ENCODE data around the gene RASSF10.

RASSF10 gene

DNA sequence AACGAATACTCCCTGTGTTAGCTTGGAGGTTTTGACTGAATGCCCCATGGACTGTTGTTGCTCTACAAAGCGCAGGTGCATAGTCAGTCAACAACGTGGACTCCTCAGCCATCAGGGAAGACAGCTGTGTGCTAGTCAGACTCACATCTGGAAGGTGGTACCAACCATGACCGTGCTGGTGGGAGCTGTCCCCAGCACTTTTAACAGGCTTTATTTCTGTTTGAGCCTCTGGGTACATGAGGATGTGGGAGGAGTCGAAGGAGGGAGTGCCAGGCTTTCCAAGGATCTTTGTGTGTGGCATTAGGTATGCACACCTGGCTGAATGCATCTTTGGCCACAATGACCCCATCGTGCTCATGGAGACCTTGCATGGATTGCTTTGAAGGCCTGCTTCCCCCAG, 6.6 kb downstream of the RASSF10 start:
- H3K4me3 ChIP-seq (replicated peaks; ENCODE audit: low read depth, low read length): no peak overlapping the region
- no peak for DNase-seq (ENCODE audit: low read depth)
- TF ChIP-seq, protein P1, sequence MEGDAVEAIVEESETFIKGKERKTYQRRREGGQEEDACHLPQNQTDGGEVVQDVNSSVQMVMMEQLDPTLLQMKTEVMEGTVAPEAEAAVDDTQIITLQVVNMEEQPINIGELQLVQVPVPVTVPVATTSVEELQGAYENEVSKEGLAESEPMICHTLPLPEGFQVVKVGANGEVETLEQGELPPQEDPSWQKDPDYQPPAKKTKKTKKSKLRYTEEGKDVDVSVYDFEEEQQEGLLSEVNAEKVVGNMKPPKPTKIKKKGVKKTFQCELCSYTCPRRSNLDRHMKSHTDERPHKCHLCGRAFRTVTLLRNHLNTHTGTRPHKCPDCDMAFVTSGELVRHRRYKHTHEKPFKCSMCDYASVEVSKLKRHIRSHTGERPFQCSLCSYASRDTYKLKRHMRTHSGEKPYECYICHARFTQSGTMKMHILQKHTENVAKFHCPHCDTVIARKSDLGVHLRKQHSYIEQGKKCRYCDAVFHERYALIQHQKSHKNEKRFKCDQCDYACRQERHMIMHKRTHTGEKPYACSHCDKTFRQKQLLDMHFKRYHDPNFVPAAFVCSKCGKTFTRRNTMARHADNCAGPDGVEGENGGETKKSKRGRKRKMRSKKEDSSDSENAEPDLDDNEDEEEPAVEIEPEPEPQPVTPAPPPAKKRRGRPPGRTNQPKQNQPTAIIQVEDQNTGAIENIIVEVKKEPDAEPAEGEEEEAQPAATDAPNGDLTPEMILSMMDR (IDR thresholded peaks at IDR 0.05; ENCODE audit: low read length, missing control alignments): no peak

GRCh38 chr11:13016415-13016814, 7.3 kb downstream of the RASSF10 start:
- no peak overlapping the region for H3K4me3 ChIP-seq (replicated peaks; ENCODE audit: low read depth, low read length)
- no peak for DNase-seq (ENCODE audit: low read depth)
- TF ChIP-seq, protein P1 (IDR thresholded peaks at IDR 0.05; ENCODE audit: low read length, missing control alignments): no peak

GRCh38 chr11:13019313-13019712, 10.2 kb downstream of the RASSF10 start:
- TF ChIP-seq, protein P1 (IDR thresholded peaks at IDR 0.05; ENCODE audit: low read length, missing control alignments): no peak
- no peak for DNase-seq (ENCODE audit: low read depth)
- no peak overlapping the region for H3K4me3 ChIP-seq (replicated peaks; ENCODE audit: low read depth, low read length)

- TF ChIP-seq, protein P1 (IDR thresholded peaks at IDR 0.05; ENCODE audit: low read length, missing control alignments): no peak
- H3K4me3 ChIP-seq (replicated peaks; ENCODE audit: low read depth, low read length): no peak overlapping the region
- no peak for DNase-seq (ENCODE audit: low read depth)
Measured at GRCh38 chr11:13023423-13023822, 14.3 kb downstream of the RASSF10 start.

- no peak overlapping the region for H3K4me3 ChIP-seq (replicated peaks; ENCODE audit: low read depth, low read length)
- TF ChIP-seq, protein P1 (IDR thresholded peaks at IDR 0.05; ENCODE audit: low read length, missing control alignments): no peak
- DNase-seq (ENCODE audit: low read depth): no peak
Measured at GRCh38 chr11:13026722-13027121, 17.6 kb downstream of the RASSF10 start.

GRCh38 chr11:13028322-13028721, 19.2 kb downstream of the RASSF10 start:
- no peak for DNase-seq (ENCODE audit: low read depth)
- TF ChIP-seq, protein P1 (IDR thresholded peaks at IDR 0.05; ENCODE audit: low read length, missing control alignments): no peak
- no peak overlapping the region for H3K4me3 ChIP-seq (replicated peaks; ENCODE audit: low read depth, low read length)

DNA sequence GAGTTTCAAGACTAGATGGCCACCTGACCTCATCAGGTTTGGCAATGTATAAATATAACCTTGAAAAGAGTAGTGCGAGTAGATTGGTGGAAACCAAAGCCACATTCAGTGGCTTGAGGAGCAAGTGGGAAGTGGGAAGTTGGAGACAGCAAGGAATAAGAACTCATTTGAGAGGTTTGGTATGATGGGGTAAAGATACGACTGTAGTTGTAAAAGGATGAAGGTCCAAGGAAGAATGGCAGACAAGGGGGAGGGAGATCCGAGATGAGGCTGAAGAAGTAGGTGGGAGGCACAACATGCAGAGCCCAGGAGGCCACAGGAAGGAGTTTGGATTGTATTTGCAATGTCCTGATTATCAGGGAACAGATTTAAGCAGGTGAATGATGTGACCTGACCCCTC, 20.8 kb downstream of the RASSF10 start:
- TF ChIP-seq, protein P1 (IDR thresholded peaks at IDR 0.05; ENCODE audit: low read length, missing control alignments): no peak
- DNase-seq (ENCODE audit: low read depth): no peak
- no peak overlapping the region for H3K4me3 ChIP-seq (replicated peaks; ENCODE audit: low read depth, low read length)

All from fibroblast of pulmonary artery (primary cell).